Measurements from ENCODE around the gene TRPM4.
"Not testable (repeated sequence)": the region's sequence is repeated elsewhere in the genome, so short reads cannot be mapped to it uniquely, and the experiment has no call there.

The TRPM4 gene

GRCh38 chr19:49150106-49150943 lies 7.3 kb upstream of the TRPM4 start:
- DNase-seq (ENCODE audit: low read depth in 2 of 2, low spot score in 1 of 2) = no peak

- DNase-seq (ENCODE audit: low read depth in 2 of 2, low spot score in 1 of 2) = no peak
Measured at GRCh38 chr19:49150944-49151243, 6.7 kb upstream of the TRPM4 start.

- DNase-seq (ENCODE audit: low read depth in 2 of 2, low spot score in 1 of 2) = no peak
Measured at GRCh38 chr19:49151267-49152118, 6.1 kb upstream of the TRPM4 start.

- DNase-seq (ENCODE audit: low read depth in 2 of 2, low spot score in 1 of 2) = no peak
Measured at GRCh38 chr19:49152119-49152550, 5.5 kb upstream of the TRPM4 start.

- no peak for DNase-seq (ENCODE audit: low read depth in 2 of 2, low spot score in 1 of 2)
Measured at GRCh38 chr19:49153167-49153809, 4.3 kb upstream of the TRPM4 start.

GRCh38 chr19:49154279-49154678 lies 3.3 kb upstream of the TRPM4 start:
- no peak for DNase-seq (ENCODE audit: low read depth in 2 of 2, low spot score in 1 of 2)

- no peak for DNase-seq (ENCODE audit: low read depth in 2 of 2, low spot score in 1 of 2)
Measured at GRCh38 chr19:49155005-49155819, 2.4 kb upstream of the TRPM4 start, which contains the start of gene HRC. Gene HRC (minus strand): TSS chr19:49155396. CDS start chr19:49155237, 159 bp downstream.

GRCh38 chr19:49155820-49156346 lies 1.7 kb upstream of the TRPM4 start:
- DNase-seq (ENCODE audit: low read depth in 2 of 2, low spot score in 1 of 2) = no peak

- DNase-seq (ENCODE audit: low read depth in 2 of 2, low spot score in 1 of 2) = no peak
Measured at GRCh38 chr19:49160450-49161189, 3.0 kb downstream of the TRPM4 start.

- no peak for DNase-seq (ENCODE audit: low read depth in 2 of 2, low spot score in 1 of 2)
Measured at GRCh38 chr19:49161987-49162386, 4.4 kb downstream of the TRPM4 start.

- no peak for DNase-seq (ENCODE audit: low read depth in 2 of 2, low spot score in 1 of 2)
Measured at GRCh38 chr19:49165111-49165750, 7.6 kb downstream of the TRPM4 start.

- DNase-seq (ENCODE audit: low read depth in 2 of 2, low spot score in 1 of 2) = no peak
Measured at GRCh38 chr19:49165865-49166301, 8.3 kb downstream of the TRPM4 start.

GRCh38 chr19:49167857-49168409 lies 10.3 kb downstream of the TRPM4 start:
- DNase-seq (ENCODE audit: low read depth in 2 of 2, low spot score in 1 of 2) = no peak

GRCh38 chr19:49168421-49168820 lies 10.8 kb downstream of the TRPM4 start:
- DNase-seq (ENCODE audit: low read depth in 2 of 2, low spot score in 1 of 2) = no peak

GRCh38 chr19:49173198-49173597 lies 15.6 kb downstream of the TRPM4 start:
- no peak for DNase-seq (ENCODE audit: low read depth in 2 of 2, low spot score in 1 of 2)

GRCh38 chr19:49180659-49181058 lies 23.1 kb downstream of the TRPM4 start:
- DNase-seq (ENCODE audit: low read depth in 2 of 2, low spot score in 1 of 2) = no peak

- not testable (repeated sequence) for DNase-seq (ENCODE audit: low read depth in 2 of 2, low spot score in 1 of 2)
Measured at GRCh38 chr19:49182010-49182847, 24.6 kb downstream of the TRPM4 start.

GRCh38 chr19:49182848-49183375 lies 25.3 kb downstream of the TRPM4 start:
- DNase-seq (ENCODE audit: low read depth in 2 of 2, low spot score in 1 of 2) = no peak
